Parathyroid adenoma (tissue), 2 donors: Measurements from ENCODE around the gene FCMR.

ENCODE experiments used
- H2AFZ ChIP-seq: fragments of 300-600 bp; sonication (generic); one replicate; pipeline ENCODE4 v1.7.0; 2017; ENCODE audit warnings: antibody characterized with exemption, mild to moderate bottlenecking
- H3K27ac ChIP-seq: fragments of 300-600 bp; sonication (generic); one replicate; pipeline ENCODE4 v1.7.0; 2017
- H3K27me3 ChIP-seq: fragments of 300-600 bp; sonication (generic); one replicate; pipeline ENCODE4 v1.7.0; 2017; ENCODE audit warnings: low read length; ENCODE audit not compliant: control insufficient read depth, insufficient read depth
- H3K36me3 ChIP-seq: fragments of 300-600 bp; sonication (generic); one replicate; pipeline ENCODE4 v1.7.0; 2017; ENCODE audit warnings: low read length; ENCODE audit not compliant: control insufficient read depth, insufficient read depth
- H3K4me1 ChIP-seq: fragments of 300-600 bp; sonication (generic); one replicate; pipeline ENCODE4 v1.7.0; 2017; ENCODE audit warnings: control low read depth
- H3K4me2 ChIP-seq: fragments of 300-600 bp; sonication (generic); one replicate; pipeline ENCODE4 v1.7.0; 2017; ENCODE audit warnings: low read length
- H3K4me3 ChIP-seq: fragments of 300-600 bp; sonication (generic); one replicate; pipeline ENCODE4 v1.7.0; 2017; ENCODE audit warnings: low read depth, low read length
- H3K79me2 ChIP-seq: fragments of 300-600 bp; sonication (generic); one replicate; pipeline ENCODE4 v1.7.0; 2017; ENCODE audit warnings: control low read depth
- H3K9ac ChIP-seq: fragments of 300-600 bp; sonication (generic); one replicate; pipeline ENCODE4 v1.7.0; 2017; ENCODE audit warnings: mild to moderate bottlenecking
- H3K9me3 ChIP-seq: fragments of 300-600 bp; sonication (generic); one replicate; pipeline ENCODE4 v1.7.0; 2017; ENCODE audit warnings: low read length; ENCODE audit not compliant: control insufficient read depth
- TF ChIP-seq, protein P1 (sequence below): fragments of 300-600 bp; sonication (generic); IDR thresholded peaks from one replicate; pipeline ENCODE4 v1.7.0; 2017; ENCODE audit warnings: antibody characterized with exemption, mild to moderate bottlenecking
- donor health status: primary hyperparathyroidism.

FCMR gene

DNA sequence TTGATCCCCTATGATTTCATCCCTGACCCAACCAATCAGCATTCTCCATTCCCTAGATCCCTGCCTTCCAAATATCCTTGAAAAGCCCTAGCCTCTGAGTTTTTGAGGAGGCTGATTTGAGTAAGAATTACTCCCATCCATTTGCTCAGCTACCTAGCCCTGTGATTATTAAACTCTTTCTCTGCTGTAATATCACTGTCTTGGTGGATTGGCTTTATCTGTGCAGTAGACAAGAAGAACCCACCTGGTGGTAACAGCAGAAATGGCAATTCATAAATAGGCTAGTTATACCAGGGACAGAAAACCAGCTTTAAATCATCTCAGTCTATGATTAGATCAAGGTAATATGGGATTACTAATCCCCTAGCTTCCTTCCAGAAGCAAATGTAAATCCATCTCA is 43.3 kb downstream of the FCMR start:
- no peak overlapping the region for H3K4me2 ChIP-seq

DNA sequence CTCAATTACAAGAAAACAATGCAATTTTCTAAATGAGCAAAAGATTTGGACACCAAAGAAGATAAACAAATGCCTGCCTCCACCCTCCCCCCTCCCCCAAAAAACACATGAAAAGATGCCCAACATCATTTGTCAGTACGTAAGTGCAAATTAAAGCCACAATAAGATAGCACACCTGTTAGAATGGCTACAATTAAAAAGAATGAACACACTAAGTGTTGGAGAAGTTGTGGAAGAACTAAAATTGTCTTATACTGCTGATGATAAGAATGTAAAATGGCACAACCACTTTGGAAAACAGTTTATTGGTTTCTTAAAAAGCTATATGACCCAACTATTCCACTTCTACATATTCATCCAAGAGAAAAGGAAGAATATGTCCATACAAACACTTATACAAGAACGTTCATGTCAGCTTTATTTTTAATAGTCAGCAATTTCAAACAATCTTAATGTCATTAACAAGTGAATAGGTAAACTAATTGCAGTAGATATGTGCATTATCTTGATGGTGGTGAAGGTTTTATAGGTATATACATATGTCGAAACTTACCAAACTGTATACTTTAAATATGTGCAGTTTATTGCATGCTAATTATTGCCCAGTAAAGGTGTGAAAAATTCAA is 45.9 kb downstream of the FCMR start:
- no peak overlapping the region for H2AFZ ChIP-seq
- H3K4me1 ChIP-seq: no peaks in the 10 kb centered on the region
- no peak overlapping the region for H3K27ac ChIP-seq
- H3K9ac ChIP-seq: no peak overlapping the region
- no peaks in the 10 kb centered on the region for H3K27me3 ChIP-seq
- H3K79me2 ChIP-seq: no peaks in the 10 kb centered on the region
- no peak overlapping the region for H3K4me3 ChIP-seq
- no peaks in the 10 kb centered on the region for H3K36me3 ChIP-seq
- H3K9me3 ChIP-seq: no peaks in the 10 kb centered on the region
- no peak overlapping the region for H3K4me2 ChIP-seq
- TF ChIP-seq, protein P1, sequence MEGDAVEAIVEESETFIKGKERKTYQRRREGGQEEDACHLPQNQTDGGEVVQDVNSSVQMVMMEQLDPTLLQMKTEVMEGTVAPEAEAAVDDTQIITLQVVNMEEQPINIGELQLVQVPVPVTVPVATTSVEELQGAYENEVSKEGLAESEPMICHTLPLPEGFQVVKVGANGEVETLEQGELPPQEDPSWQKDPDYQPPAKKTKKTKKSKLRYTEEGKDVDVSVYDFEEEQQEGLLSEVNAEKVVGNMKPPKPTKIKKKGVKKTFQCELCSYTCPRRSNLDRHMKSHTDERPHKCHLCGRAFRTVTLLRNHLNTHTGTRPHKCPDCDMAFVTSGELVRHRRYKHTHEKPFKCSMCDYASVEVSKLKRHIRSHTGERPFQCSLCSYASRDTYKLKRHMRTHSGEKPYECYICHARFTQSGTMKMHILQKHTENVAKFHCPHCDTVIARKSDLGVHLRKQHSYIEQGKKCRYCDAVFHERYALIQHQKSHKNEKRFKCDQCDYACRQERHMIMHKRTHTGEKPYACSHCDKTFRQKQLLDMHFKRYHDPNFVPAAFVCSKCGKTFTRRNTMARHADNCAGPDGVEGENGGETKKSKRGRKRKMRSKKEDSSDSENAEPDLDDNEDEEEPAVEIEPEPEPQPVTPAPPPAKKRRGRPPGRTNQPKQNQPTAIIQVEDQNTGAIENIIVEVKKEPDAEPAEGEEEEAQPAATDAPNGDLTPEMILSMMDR: no peak

More for the DNA sequence above, 43.3 kb downstream of the FCMR start:
- no peaks in the 10 kb centered on the region for H3K36me3 ChIP-seq
- no peaks in the 10 kb centered on the region for H3K79me2 ChIP-seq
- H3K27ac ChIP-seq: no peak overlapping the region
- no peak overlapping the region for H2AFZ ChIP-seq
- H3K27me3 ChIP-seq: no peaks in the 10 kb centered on the region
- TF ChIP-seq, protein P1: no peak
- no peak overlapping the region for H3K4me3 ChIP-seq
- no peaks in the 10 kb centered on the region for H3K9me3 ChIP-seq
- no peaks in the 10 kb centered on the region for H3K4me1 ChIP-seq
- H3K9ac ChIP-seq: no peak overlapping the region

DNA sequence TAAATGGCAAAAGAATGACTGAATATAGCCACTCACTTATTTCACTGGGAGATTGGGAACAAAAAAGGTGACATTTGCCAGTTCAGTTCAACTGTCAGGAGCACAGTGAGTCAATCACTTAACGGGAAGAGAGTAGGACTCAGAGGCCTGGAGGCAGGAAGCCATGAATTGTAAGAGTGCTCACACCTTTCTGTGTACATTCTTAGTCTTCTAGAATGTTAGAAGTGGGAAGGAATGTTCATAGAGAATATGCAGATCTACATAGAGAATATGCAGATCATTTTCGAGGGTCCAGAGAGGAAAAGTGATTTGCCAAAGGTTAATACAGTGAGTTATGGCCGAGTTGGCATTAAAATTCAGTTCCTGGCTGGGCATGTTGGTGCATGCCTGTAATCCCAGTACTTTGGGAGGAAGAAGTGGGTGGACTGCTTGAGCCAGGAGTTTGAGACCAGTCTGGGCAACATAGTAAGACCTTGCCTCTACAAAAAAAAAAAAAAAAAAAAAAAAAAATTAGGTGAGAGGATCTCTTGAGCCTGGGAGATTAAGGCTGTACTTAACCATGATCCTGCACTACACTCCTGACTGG is 48.0 kb downstream of the FCMR start:
- H3K4me3 ChIP-seq: no peak overlapping the region
- no peak overlapping the region for H3K4me2 ChIP-seq
- H3K36me3 ChIP-seq: no peaks in the 10 kb centered on the region
- H3K79me2 ChIP-seq: no peaks in the 10 kb centered on the region
- no peak overlapping the region for H3K27ac ChIP-seq
- H3K9me3 ChIP-seq: no peaks in the 10 kb centered on the region
- TF ChIP-seq, protein P1: no peak
- H2AFZ ChIP-seq: no peak overlapping the region
- no peaks in the 10 kb centered on the region for H3K4me1 ChIP-seq
- no peak overlapping the region for H3K9ac ChIP-seq
- H3K27me3 ChIP-seq: no peaks in the 10 kb centered on the region

DNA sequence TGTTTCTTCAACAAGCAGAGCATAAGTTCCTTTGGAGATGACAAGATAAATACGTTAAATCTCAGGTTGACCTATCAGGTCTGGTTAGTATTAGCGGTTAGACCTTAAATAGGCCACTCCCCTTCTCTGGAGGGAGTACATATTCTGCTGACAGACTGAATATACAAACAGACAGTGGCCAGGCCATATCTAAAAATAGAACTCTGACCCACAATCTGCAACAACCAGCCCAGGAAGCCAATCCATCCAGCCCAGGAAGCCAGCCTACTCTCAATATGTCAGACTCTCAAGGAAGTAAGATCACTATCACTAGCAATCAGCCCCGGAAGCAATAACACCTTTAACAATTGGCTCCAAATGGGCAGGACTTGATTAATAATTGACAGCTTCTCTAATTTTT is 49.6 kb downstream of the FCMR start:
- Histone ChIP-seq H2AFZ (no peak overlapping the region), H3K4me2 (no peak overlapping the region), H3K79me2 (no peaks in the 10 kb centered on the region), H3K36me3 (no peaks in the 10 kb centered on the region), H3K27me3 (no peaks in the 10 kb centered on the region), H3K9ac (no peak overlapping the region), H3K4me3 (no peak overlapping the region), H3K9me3 (no peaks in the 10 kb centered on the region), H3K27ac (no peak overlapping the region), H3K4me1 (no peaks in the 10 kb centered on the region)
- TF ChIP-seq, protein P1: no peak

DNA sequence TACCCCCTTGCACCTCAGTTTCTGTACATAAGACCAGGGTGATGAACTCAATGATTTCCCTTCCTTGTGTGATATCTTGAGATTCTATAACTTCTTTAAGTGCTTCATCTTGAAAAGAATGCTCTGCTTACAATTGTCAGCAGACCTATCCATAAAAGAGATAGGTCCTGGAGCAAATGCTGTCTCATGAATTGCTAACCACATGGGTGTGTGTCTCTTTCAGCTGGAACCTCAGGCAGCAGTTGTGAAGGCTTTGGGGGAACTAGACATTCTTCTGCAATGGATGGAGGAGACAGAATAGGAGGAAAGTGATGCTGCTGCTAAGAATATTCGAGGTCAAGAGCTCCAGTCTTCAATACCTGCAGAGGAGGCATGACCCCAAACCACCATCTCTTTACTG is 53.5 kb downstream of the FCMR start:
- H3K9me3 ChIP-seq: no peaks in the 10 kb centered on the region
- no peak overlapping the region for H3K27ac ChIP-seq
- H2AFZ ChIP-seq: no peak overlapping the region
- H3K9ac ChIP-seq: no peak overlapping the region
- no peak overlapping the region for H3K4me3 ChIP-seq
- no peaks in the 10 kb centered on the region for H3K79me2 ChIP-seq
- H3K36me3 ChIP-seq: no peaks in the 10 kb centered on the region
- H3K4me1 ChIP-seq: no peaks in the 10 kb centered on the region
- TF ChIP-seq, protein P1: no peak
- H3K27me3 ChIP-seq: no peaks in the 10 kb centered on the region
- no peak overlapping the region for H3K4me2 ChIP-seq
